ENCODE measurements around the gene HLA-DQB1.
"Not testable (repeated sequence)": the region's sequence is repeated elsewhere in the genome, so short reads cannot be mapped to it uniquely, and the experiment has no call there.

HLA-DQB1 gene

DNA sequence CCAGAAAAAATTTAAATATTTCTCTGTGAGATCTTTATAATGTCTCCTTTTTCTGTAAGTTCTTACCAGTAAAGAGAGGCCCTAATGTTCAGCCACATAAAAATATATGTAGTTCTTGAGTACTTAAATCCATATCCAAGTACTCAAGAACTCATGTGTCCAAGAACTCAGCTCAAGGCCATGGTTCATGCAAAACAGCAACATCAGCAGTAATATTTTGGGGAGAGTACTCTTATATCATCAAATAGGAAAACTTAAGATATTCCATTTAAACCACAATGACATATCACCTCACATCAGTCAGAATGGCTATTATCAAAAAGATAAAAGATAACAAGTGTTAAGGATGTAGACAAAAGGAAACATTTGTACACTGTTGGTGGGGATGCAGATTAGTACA is 3.4 kb upstream of the HLA-DQB1 start:
- Mint-ChIP-seq H3K4me3 (no peak overlapping the region), H3K27me3 (peaks cover 10% of the 10 kb centered on the region), H3K9me3 (ENCODE audit: low read depth) (no peaks in the 10 kb centered on the region), H3K27ac (no peak overlapping the region), H3K4me1 (ENCODE audit: low read depth) (peaks cover 33% of the 10 kb centered on the region), H3K36me3 (no peaks in the 10 kb centered on the region)

DNA sequence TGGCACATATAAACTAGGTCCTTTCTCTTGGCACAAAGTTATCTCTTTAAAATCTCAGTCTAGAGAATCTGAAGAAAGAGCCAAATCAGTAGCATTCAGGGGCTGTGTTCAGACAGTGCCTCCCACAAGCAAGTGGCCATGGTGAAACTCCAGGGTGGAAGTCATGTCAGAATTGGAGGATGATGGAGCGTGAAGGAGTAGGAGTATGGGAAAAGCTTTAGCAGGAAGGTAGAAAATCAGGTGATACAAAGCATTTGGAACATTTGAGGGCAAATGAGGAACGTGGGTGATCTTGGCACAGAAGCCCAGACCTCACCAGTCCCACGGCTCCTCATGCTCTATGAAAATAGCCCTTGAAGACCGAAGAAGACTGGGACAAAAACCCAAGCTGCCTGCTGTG is 2.8 kb upstream of the HLA-DQB1 start:
- Mint-ChIP-seq H3K36me3 (no peaks in the 10 kb centered on the region), H3K9me3 (ENCODE audit: low read depth) (no peaks in the 10 kb centered on the region), H3K27me3 (peaks cover 12% of the 10 kb centered on the region), H3K4me3 (no peak overlapping the region), H3K4me1 (ENCODE audit: low read depth) (peaks cover 35% of the 10 kb centered on the region), H3K27ac (no peak overlapping the region)

DNA sequence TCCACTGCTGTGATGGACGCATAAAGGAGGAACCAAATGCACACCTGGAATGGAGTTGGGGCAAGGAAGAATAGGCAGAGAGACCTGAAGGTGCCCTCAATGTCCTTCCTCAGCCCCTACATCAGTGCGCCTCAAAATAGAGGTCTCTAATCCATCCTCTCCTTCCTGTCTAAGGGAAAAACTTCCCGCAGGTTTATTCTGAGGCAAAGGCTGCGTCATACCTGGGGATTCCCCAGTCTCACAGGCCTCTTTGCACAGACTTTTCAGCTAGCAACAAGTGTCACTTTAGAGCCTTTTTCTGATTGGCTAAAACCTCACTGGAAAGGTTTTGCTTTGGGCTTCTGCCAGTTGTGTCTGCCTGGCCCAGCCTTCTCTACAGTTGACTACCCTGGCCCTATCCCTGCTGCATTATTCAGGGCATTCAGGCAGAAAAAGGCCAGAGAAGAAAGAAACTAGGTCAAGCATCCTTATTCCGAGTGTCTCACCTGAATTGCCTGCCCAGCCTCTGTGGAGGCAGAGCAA is 1.8 kb upstream of the HLA-DQB1 start:
- H3K27me3 Mint-ChIP-seq = peaks cover 14% of the 10 kb centered on the region
- no peaks in the 10 kb centered on the region for H3K36me3 Mint-ChIP-seq
- no peak overlapping the region for H3K27ac Mint-ChIP-seq
- no peak overlapping the region for H3K4me3 Mint-ChIP-seq
- no peaks in the 10 kb centered on the region for H3K9me3 Mint-ChIP-seq (ENCODE audit: low read depth)
- H3K4me1 Mint-ChIP-seq (ENCODE audit: low read depth) = peaks cover 40% of the 10 kb centered on the region

DNA sequence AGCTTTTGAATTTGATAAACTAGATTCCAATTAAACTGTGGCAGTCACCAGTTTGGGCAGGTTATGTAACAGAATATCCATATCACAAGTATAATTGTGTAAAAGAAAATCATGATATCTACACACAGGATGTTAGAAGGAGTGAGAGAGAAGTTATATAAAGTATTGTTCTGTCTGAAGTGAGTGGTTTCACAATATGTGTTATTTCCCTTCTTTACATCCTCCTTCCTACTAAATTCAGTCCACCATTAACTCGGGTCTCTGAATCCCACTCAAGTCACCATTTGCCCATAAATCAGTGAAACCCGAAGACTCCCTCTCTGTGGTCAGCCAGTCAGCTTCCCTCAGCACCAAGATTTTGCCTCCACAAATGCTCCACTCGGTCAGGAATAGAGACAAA is 796 bp downstream of the HLA-DQB1 start:
- H3K4me1 Mint-ChIP-seq (ENCODE audit: low read depth) = peaks cover 40% of the 10 kb centered on the region
- no peak overlapping the region for H3K27ac Mint-ChIP-seq
- H3K27me3 Mint-ChIP-seq = peaks cover 14% of the 10 kb centered on the region
- no peaks in the 10 kb centered on the region for H3K36me3 Mint-ChIP-seq
- peak overlapping the region; percentile 84 for H3K4me3 Mint-ChIP-seq
- H3K9me3 Mint-ChIP-seq (ENCODE audit: low read depth) = no peaks in the 10 kb centered on the region

DNA sequence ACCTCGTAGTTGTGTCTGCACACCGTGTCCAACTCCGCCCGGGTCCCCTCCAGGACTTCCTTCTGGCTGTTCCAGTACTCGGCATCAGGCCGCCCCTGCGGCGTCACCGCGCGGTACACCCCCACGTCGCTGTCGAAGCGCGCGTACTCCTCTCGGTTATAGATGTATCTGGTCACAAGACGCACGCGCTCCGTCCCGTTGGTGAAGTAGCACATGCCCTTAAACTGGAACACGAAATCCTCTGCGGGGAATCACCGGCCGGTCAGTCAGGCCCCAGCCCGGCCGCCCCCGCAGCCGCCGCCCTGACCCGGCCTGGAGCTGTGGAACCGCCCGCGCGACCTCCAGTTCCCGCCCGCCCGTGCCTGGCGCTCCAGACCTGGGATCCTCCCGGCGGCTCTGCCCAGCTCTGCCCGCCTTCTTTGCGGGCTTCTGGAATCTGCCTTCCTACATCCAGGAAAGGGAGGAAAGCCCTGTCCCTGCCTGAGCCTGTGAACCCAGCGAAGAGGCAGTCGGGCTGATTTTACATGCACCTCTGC is 1.6 kb downstream of the HLA-DQB1 start:
- Mint-ChIP-seq H3K27ac (no peak overlapping the region), H3K4me3 (peak overlapping the region; percentile 84), H3K4me1 (ENCODE audit: low read depth) (peaks cover 40% of the 10 kb centered on the region), H3K36me3 (no peaks in the 10 kb centered on the region), H3K9me3 (ENCODE audit: low read depth) (no peaks in the 10 kb centered on the region), H3K27me3 (peaks cover 14% of the 10 kb centered on the region)

DNA sequence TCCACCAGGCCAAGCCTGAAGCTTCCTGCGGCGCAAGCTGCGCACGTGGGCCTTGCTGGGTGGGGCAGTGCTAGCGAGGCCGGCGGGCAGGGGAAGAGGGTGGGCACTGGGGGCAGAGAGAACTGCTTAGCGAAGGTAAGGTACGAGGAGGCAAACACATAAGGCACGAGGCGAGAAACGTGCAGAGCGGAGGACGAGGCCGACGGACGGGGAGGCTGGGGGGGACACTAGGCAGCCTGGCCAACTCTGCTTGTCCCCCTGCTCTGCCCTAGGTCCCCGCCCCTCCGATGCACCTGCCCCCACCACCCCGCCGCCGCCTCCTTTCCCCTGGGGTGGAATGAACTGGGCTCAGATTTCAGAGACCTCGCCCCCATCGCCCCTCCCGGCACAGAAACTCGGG is 2.1 kb downstream of the HLA-DQB1 start:
- Mint-ChIP-seq H3K27me3 (peaks cover 14% of the 10 kb centered on the region), H3K4me1 (ENCODE audit: low read depth) (peaks cover 40% of the 10 kb centered on the region), H3K27ac (no peak overlapping the region), H3K9me3 (ENCODE audit: low read depth) (no peaks in the 10 kb centered on the region), H3K4me3 (peak overlapping the region; percentile 76), H3K36me3 (no peaks in the 10 kb centered on the region)

DNA sequence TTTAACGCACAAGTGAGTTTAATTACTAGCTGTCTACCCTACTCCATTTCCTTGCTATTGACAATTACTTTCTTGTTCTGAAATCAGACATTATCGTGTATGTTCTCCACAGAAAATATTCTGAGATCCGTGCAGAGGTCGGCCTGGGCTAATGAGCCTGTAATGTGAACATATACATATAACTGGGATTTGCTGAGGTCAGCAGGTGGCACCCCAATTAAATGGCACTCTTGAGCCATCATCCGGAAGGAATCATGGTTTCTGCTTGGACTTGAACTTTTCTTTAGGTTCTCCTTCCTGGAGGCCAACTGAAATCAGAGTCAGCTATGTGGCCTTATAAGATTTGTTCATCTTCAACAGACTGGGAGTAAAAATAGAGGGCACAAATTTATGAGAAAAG is 3.6 kb downstream of the HLA-DQB1 start:
- Mint-ChIP-seq H3K27me3 (peaks cover 14% of the 10 kb centered on the region), H3K4me1 (ENCODE audit: low read depth) (peaks cover 32% of the 10 kb centered on the region), H3K36me3 (no peaks in the 10 kb centered on the region)

DNA sequence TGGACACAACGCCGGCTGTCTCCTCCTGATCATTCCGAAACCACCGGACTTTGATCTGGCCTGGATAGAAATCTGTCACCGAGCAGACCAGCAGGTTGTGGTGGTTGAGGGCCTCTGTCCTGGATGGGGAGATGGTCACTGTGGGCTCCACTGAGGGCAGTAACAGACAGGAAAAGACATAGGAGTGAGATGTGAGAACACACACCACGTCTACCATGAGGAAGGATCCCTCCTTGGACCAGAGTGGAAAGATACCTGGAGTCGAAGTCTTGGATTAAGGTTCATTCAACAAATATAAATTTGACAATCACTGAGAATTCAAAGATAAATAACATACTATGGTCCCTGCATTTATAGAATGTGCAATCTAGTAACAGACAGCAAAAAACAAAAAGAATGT is 4.4 kb downstream of the HLA-DQB1 start:
- H3K27ac Mint-ChIP-seq = no peak overlapping the region
- H3K36me3 Mint-ChIP-seq = no peaks in the 10 kb centered on the region

More for the DNA sequence above, 3.6 kb downstream of the HLA-DQB1 start:
- Mint-ChIP-seq H3K4me3 (no peak overlapping the region), H3K9me3 (ENCODE audit: low read depth) (no peaks in the 10 kb centered on the region), H3K27ac (no peak overlapping the region)

DNA sequence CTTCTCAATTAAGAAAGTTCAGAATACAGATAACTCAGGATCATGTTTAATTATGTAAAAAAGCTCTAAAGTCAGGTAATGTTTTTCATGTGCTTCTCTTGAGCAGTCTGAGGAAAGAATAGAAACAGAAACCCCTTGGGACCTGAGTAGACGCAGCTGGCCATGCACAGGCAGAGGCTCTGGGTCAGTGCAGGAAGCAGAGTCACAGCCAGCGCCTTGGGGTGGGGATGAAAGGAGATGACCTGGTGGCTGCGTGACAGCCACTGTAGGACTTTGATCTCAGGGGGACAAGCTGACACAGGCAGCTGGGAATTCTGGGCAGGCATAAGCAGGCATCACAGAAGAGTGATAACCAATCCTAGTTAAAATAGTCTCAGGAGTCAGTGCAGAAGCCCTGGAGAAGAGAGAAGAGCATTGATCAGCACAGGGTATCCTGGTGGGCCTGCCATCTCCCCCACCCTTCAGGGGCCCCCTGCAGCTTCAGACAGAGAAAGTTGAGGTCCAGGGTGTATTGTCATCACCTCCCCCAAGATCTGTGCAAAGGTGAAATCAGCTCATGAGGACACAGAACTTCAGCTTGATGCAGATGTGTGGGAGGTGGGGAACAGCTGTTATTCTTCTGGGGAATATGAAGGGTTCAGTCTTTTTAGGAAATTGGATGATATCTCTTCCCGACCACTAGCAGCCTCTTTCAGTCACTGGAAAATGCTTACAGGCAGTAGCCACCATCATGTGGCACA is 6.4 kb downstream of the HLA-DQB1 start:
- peaks cover 3% of the 10 kb centered on the region for H3K9me3 Mint-ChIP-seq (ENCODE audit: low read depth)
- no peak overlapping the region for H3K27ac Mint-ChIP-seq

More for the DNA sequence above, 4.4 kb downstream of the HLA-DQB1 start:
- H3K27me3 Mint-ChIP-seq = peaks cover 14% of the 10 kb centered on the region
- H3K9me3 Mint-ChIP-seq (ENCODE audit: low read depth) = no peaks in the 10 kb centered on the region
- peaks cover 26% of the 10 kb centered on the region for H3K4me1 Mint-ChIP-seq (ENCODE audit: low read depth)
- H3K4me3 Mint-ChIP-seq = no peak overlapping the region

DNA sequence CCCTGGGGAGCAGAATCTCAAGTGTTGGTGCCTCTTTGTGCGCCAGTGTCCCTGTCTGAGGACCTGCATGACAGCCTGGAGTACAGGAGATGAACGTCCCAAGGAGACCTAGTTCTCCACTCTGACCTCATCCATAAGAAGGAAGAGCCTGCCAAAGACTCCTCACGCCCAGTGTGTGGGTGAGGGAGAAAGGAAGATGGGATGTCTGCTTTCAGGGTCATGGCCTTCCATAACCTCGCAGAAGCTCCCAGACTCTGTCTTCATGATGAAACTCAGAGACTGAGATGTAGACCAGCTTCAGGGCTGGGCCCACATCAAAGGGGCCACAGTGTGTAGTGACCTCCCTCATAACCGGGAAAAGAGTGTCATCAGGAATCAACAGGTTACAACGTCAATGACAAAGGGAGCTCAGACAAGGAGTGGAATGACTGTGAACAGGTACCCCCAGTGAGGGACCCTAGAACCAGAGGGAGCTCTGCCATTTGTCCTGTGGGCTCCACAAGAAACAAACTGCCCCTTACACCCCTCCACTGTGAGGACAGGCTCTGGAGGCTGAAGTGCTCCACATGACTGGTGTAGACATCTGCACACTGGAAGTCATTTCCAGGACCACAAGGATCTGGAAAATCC is 8.1 kb downstream of the HLA-DQB1 start:
- peaks cover under 1% of the 10 kb centered on the region for H3K4me1 Mint-ChIP-seq (ENCODE audit: low read depth)
- no peaks in the 10 kb centered on the region for H3K36me3 Mint-ChIP-seq
- peaks cover 3% of the 10 kb centered on the region for H3K9me3 Mint-ChIP-seq (ENCODE audit: low read depth)
- no peak overlapping the region for H3K27ac Mint-ChIP-seq
- H3K27me3 Mint-ChIP-seq = peaks cover under 1% of the 10 kb centered on the region
- H3K4me3 Mint-ChIP-seq = no peak overlapping the region

More for the DNA sequence above, 6.4 kb downstream of the HLA-DQB1 start:
- peaks cover 4% of the 10 kb centered on the region for H3K27me3 Mint-ChIP-seq
- peaks cover 8% of the 10 kb centered on the region for H3K4me1 Mint-ChIP-seq (ENCODE audit: low read depth)
- H3K4me3 Mint-ChIP-seq = no peak overlapping the region
- H3K36me3 Mint-ChIP-seq = no peaks in the 10 kb centered on the region

DNA sequence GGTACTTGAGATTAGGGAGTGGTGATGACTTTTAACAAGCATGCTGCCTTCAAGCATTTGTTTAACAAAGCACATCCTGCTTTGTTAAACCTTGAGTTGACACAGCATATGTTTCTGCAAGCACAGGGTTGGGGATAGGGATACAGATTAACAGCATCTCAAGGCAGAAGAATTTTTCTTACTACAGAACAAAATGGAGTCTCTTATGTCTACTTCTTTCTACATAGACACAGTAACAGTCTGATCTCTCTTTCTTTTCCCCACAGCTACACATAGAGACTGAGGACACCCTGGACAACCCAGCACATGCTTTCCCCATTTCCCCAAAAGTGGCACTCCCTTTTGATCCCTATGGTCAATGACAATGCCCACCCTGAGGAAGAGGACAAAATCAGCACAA is 8.6 kb downstream of the HLA-DQB1 start:
- not testable (repeated sequence) for H3K4me1 Mint-ChIP-seq (ENCODE audit: low read depth); H3K4me3 Mint-ChIP-seq; H3K9me3 Mint-ChIP-seq (ENCODE audit: low read depth); H3K27ac Mint-ChIP-seq; H3K27me3 Mint-ChIP-seq; H3K36me3 Mint-ChIP-seq

DNA sequence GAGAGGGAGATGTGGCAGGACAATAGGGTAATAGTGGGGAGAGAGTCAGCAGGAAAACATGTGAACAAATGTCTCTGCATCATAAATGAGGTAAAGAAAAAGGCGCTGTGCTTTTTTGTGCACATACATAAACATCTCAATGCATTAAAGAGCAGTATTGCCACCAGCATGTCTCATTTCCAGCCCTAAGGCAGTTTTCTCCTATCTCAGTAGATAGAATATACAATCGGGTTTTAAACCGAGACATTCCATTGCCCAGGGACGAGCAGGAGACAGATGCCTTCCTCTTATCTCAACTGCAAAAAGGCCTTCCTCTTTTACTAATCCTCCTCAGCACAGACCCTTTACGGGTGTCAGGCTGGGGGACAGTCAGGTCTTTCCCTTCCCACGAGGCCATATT is 9.1 kb downstream of the HLA-DQB1 start:
- H3K36me3 Mint-ChIP-seq; H3K27ac Mint-ChIP-seq; H3K27me3 Mint-ChIP-seq; H3K4me3 Mint-ChIP-seq; H3K9me3 Mint-ChIP-seq (ENCODE audit: low read depth); H3K4me1 Mint-ChIP-seq (ENCODE audit: low read depth): not testable (repeated sequence)

DNA sequence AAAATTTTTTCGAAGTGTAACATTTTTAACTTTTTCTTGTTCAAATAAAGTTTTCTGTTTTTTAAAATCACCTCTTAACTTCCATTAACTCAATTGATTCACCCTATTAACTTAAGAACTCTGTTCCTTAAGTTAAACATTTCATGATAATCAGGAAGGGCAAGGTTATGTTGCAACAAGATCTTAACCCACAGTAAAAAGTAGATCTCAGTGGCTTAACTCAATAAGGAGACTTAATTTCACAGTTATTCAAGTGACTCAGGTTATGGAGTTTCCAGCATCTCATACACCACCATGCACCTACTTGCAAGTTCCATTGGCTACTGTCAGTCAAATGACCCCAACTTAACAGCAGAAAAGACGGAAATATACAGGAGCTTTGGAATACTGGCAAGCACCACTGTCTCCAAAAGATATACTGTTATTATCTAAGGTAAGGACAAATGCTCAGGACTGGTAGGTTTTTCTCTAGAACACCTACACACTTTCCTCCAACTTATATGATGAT is 11.2 kb downstream of the HLA-DQB1 start:
- no peak overlapping the region for H3K27ac Mint-ChIP-seq

DNA sequence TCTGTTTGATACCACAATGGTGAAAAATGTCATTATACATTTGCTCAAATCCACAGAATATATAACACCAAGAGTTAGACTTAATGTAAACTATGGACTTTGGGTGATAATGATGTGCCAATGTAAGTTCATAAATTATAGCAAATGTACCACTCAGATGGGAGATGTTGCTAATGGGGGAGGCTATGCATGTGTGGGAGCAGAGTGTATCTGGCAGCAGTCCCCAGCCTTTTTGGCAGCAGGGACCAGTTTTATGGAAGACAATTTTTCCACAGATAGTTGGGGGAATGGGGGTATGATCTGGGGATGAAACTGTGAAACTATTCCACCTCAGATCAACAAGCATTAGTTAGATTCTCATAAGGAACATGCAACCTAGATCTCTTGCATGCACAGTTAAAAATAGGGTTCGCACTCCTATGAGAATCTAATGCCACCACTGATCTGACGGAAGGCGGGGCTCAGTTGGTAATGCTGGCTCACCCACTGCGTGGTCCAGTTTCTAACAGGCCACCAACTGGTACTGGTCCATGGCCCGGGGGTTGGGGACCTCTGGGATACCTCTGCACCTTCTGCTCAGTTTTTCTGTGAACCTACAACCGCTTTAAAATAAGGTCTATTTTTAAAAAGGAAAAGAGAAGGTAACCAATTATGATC is 21.3 kb downstream of the HLA-DQB1 start:
- no peaks in the 10 kb centered on the region for H3K9me3 Mint-ChIP-seq (ENCODE audit: low read depth)
- no peaks in the 10 kb centered on the region for H3K27me3 Mint-ChIP-seq
- H3K36me3 Mint-ChIP-seq = no peaks in the 10 kb centered on the region
- H3K4me1 Mint-ChIP-seq (ENCODE audit: low read depth) = peaks cover 3% of the 10 kb centered on the region
- no peak overlapping the region for H3K4me3 Mint-ChIP-seq
- no peak overlapping the region for H3K27ac Mint-ChIP-seq

More for the DNA sequence above, 11.2 kb downstream of the HLA-DQB1 start:
- peaks cover 3% of the 10 kb centered on the region for H3K9me3 Mint-ChIP-seq (ENCODE audit: low read depth)
- no peaks in the 10 kb centered on the region for H3K27me3 Mint-ChIP-seq
- H3K4me1 Mint-ChIP-seq (ENCODE audit: low read depth) = no peaks in the 10 kb centered on the region
- H3K36me3 Mint-ChIP-seq = no peaks in the 10 kb centered on the region
- H3K4me3 Mint-ChIP-seq = no peak overlapping the region

DNA sequence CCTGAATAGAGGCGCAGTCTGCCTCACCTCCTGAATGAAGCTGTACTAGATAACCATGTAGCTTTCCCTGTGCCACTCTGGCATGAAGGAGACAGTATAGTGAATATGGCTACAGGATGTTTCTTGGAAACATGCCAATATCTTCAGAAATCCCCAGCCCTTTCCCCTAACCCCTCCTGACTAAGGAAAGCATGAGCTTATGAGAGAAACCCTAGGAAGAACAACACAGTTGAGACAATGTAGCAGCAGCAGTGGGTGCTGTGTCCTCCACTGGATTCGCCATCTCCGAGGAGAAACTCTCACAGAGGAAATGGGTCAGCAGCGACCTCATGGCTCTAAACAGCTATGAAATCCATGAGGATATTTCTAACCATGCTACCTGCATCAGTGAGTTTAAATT is 22.6 kb downstream of the HLA-DQB1 start:
- Mint-ChIP-seq H3K4me3 (no peak overlapping the region), H3K4me1 (ENCODE audit: low read depth) (peaks cover 3% of the 10 kb centered on the region), H3K27me3 (no peaks in the 10 kb centered on the region), H3K27ac (no peak overlapping the region), H3K9me3 (ENCODE audit: low read depth) (no peaks in the 10 kb centered on the region), H3K36me3 (no peaks in the 10 kb centered on the region)
